PC-3 (cell line): Measurements from ENCODE around the gene STK32C.

Source experiments
- EZH2 ChIP-seq: fragments of 300-600 bp; sonication (generic); IDR thresholded peaks from one replicate; pipeline ENCODE4 v1.6.1; 2017; ENCODE audit warnings: antibody characterized with exemption, mild to moderate bottlenecking, low read length; ENCODE audit not compliant: unreplicated experiment
- TF ChIP-seq, protein P1 (sequence below): fragments of 300-600 bp; sonication (generic); conservative IDR thresholded peaks from 2 replicates; pipeline ENCODE4 v1.5.1; 2017; ENCODE audit warnings: antibody characterized with exemption, low read depth, mild to moderate bottlenecking, low read length

- TF ChIP-seq, protein P1, sequence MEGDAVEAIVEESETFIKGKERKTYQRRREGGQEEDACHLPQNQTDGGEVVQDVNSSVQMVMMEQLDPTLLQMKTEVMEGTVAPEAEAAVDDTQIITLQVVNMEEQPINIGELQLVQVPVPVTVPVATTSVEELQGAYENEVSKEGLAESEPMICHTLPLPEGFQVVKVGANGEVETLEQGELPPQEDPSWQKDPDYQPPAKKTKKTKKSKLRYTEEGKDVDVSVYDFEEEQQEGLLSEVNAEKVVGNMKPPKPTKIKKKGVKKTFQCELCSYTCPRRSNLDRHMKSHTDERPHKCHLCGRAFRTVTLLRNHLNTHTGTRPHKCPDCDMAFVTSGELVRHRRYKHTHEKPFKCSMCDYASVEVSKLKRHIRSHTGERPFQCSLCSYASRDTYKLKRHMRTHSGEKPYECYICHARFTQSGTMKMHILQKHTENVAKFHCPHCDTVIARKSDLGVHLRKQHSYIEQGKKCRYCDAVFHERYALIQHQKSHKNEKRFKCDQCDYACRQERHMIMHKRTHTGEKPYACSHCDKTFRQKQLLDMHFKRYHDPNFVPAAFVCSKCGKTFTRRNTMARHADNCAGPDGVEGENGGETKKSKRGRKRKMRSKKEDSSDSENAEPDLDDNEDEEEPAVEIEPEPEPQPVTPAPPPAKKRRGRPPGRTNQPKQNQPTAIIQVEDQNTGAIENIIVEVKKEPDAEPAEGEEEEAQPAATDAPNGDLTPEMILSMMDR = no peak
- TF ChIP-seq EZH2 = no peak
Measured at GRCh38 chr10:132175907-132176581, 131.7 kb downstream of the STK32C start.
